ENCODE measurements around the gene SEMA4D. TPM values are rescaled to one million over a fixed set of nuclear protein-coding genes. Genes with fewer than 3 reads are reported as not detected.

SEMA4D gene
- total RNA-seq, 1 experiment from 2014 or later, result 8.0 TPM

DNA sequence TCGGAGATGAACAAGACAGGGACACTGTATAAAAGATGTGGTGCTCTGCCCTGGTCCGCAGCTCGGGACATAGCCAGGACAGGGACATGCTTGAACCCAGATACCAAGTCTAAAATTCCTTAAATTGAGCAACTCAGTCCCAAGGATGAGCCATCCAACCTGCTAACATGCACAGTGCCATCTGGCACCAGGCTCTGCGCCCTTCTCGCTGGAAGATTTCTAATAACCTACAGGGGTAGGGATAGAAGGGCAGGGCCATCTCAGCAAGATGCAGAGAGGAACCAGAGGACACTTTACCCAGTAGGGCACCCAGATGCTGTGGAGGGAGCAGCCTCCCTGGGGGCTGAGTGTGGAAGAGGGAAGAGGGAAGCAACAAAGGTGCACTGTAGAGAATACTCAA lies 60.1 kb downstream of the SEMA4D start:
- no peaks in the 10 kb centered on the region for H3K79me2 ChIP-seq (ENCODE audit: low read length)
- no peaks in the 10 kb centered on the region for H3K9me3 ChIP-seq (ENCODE audit: low read length)
- POLR2A ChIA-PET (ENCODE audit: unreplicated experiment), result no interaction called here
- intact Hi-C loops (cut with micrococcal nuclease), result loop anchor here (10.0 kb wide), 1 partner anchor 263 kb away; the partner anchor contains the start of gene SHC3
- H3K27me3 ChIP-seq (ENCODE audit: low read length), result no peaks in the 10 kb centered on the region
- H4K20me1 ChIP-seq (ENCODE audit: low read length), result no peaks in the 10 kb centered on the region
- ATAC-seq (no peak), DNase-seq (no peak)
- no peak overlapping the region for H3K9ac ChIP-seq (ENCODE audit: low read length)
- no peak overlapping the region for H3K27ac ChIP-seq (ENCODE audit: low read length)
- H3K4me2 ChIP-seq (ENCODE audit: low read length), result no peak overlapping the region
- no peaks in the 10 kb centered on the region for H3F3A ChIP-seq (ENCODE audit: low read length, unreplicated experiment)
- no peaks in the 10 kb centered on the region for H3K9me2 ChIP-seq (replicated peaks; ENCODE audit: low read length)
- TF ChIP-seq, protein P1, sequence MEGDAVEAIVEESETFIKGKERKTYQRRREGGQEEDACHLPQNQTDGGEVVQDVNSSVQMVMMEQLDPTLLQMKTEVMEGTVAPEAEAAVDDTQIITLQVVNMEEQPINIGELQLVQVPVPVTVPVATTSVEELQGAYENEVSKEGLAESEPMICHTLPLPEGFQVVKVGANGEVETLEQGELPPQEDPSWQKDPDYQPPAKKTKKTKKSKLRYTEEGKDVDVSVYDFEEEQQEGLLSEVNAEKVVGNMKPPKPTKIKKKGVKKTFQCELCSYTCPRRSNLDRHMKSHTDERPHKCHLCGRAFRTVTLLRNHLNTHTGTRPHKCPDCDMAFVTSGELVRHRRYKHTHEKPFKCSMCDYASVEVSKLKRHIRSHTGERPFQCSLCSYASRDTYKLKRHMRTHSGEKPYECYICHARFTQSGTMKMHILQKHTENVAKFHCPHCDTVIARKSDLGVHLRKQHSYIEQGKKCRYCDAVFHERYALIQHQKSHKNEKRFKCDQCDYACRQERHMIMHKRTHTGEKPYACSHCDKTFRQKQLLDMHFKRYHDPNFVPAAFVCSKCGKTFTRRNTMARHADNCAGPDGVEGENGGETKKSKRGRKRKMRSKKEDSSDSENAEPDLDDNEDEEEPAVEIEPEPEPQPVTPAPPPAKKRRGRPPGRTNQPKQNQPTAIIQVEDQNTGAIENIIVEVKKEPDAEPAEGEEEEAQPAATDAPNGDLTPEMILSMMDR (conservative IDR thresholded peaks at IDR 0.05; ENCODE audit: low read depth, low read length), result no peak
- TF ChIP-seq EZH2 (IDR thresholded peaks at IDR 0.05; ENCODE audit: low read length, unreplicated experiment), result no peak
- peaks cover 13% of the 10 kb centered on the region for H3K4me1 ChIP-seq (ENCODE audit: insufficient read depth, low read length)
- H3K36me3 ChIP-seq (ENCODE audit: low read depth, low read length), result no peaks in the 10 kb centered on the region
- H2AFZ ChIP-seq (ENCODE audit: low read length), result no peak overlapping the region
- CTCF ChIA-PET, result no interaction called here
- BruUV-seq (replicated peaks), result no TSS peak
- no peak overlapping the region for H3K4me3 ChIP-seq (ENCODE audit: low read length)

DNA sequence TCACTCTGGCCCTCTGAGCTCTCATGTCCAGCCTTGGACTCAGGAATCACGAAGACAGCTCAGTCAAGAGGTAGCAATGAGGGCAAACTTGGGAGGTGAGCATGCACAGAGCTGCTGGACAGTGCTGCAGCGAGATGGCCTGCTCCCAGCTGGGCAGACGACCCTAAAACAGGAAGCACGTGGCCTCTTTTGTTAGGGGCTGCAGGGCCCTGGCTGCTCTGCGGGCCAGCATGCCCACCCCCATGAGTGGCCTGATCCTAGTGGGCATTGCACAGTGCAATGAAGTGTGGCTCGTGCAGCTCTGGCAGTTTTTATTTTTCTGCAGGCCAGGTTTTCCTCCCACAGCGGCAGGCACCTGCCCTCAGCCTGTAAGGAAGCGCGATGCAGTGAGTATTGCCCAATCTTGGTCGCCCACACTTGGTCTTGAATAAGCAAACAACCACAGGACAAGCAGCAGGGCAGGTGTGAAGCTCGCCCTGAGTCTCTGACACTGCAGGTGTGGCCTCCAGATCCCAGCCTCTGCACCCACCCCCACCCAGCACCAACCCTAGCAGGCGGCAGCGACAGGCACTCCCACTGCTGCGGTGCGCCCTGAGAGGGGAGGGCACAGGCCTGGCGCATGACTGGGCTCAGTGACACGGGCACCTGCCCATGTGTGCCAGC lies 60.8 kb downstream of the SEMA4D start:
- TF ChIP-seq EZH2 (IDR thresholded peaks at IDR 0.05; ENCODE audit: low read length, unreplicated experiment), result no peak
- no peak for TF ChIP-seq EZH2phosphoT487 (IDR thresholded peaks at IDR 0.05; ENCODE audit: borderline replicate concordance, low read length)
- TF ChIP-seq, protein P1 (conservative IDR thresholded peaks at IDR 0.05; ENCODE audit: low read depth, low read length), result no peak
- CTCF ChIA-PET, result no interaction called here

DNA sequence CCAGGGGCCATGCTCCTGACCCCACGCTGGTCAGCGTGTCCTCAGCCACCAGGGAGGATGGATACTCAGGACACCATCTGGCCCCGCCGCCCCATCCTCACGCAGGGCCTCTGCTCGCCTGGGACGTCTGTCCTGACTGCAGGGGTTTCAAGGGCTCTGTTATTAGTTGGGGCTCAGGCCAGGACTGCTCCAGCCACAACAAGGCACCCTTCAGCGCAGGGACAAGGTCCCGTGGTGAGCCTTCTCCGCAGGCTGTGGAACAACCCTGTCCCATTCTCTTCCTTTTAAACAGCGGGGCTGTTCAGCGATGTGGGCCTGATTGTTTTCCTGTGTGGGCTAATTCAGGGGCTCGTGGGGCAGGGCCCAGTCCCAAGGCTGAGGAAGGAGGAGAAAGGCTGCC lies 61.6 kb downstream of the SEMA4D start:
- no peaks in the 10 kb centered on the region for H3K79me2 ChIP-seq (ENCODE audit: low read length)

More for the DNA sequence above, 60.8 kb downstream of the SEMA4D start:
- Histone ChIP-seq H3K9ac (ENCODE audit: low read length) (no peak overlapping the region), H3K9me2 (replicated peaks; ENCODE audit: low read length) (no peaks in the 10 kb centered on the region), H3K36me3 (ENCODE audit: low read depth, low read length) (no peaks in the 10 kb centered on the region), H3F3A (ENCODE audit: low read length, unreplicated experiment) (no peaks in the 10 kb centered on the region), H3K79me2 (ENCODE audit: low read length) (no peaks in the 10 kb centered on the region), H3K9me3 (ENCODE audit: low read length) (no peaks in the 10 kb centered on the region), H3K4me3 (ENCODE audit: low read length) (no peak overlapping the region), H3K4me2 (ENCODE audit: low read length) (no peak overlapping the region), H3K4me1 (ENCODE audit: insufficient read depth, low read length) (peaks cover 13% of the 10 kb centered on the region), H2AFZ (ENCODE audit: low read length) (no peak overlapping the region), H4K20me1 (ENCODE audit: low read length) (no peaks in the 10 kb centered on the region), H3K27ac (ENCODE audit: low read length) (no peak overlapping the region), H3K27me3 (ENCODE audit: low read length) (no peaks in the 10 kb centered on the region)
- intact Hi-C loops (cut with micrococcal nuclease), result loop anchor here (10.0 kb wide), 1 partner anchor 262 kb away; the partner anchor contains the start of gene SHC3
- DNase-seq, result no peak
- ATAC-seq, result no peak
- BruUV-seq (replicated peaks), result no TSS peak
- POLR2A ChIA-PET (ENCODE audit: unreplicated experiment), result no interaction called here

More for the DNA sequence above, 61.6 kb downstream of the SEMA4D start:
- H3K27ac ChIP-seq (ENCODE audit: low read length), result no peak overlapping the region
- no peaks in the 10 kb centered on the region for H3K27me3 ChIP-seq (ENCODE audit: low read length)
- H3F3A ChIP-seq (ENCODE audit: low read length, unreplicated experiment), result no peaks in the 10 kb centered on the region
- intact Hi-C loops (cut with micrococcal nuclease), result loop anchor here (10.0 kb wide), 1 partner anchor 262 kb away; the partner anchor contains the start of gene SHC3
- no peak for TF ChIP-seq EZH2phosphoT487 (IDR thresholded peaks at IDR 0.05; ENCODE audit: borderline replicate concordance, low read length)
- TF ChIP-seq EZH2 (IDR thresholded peaks at IDR 0.05; ENCODE audit: low read length, unreplicated experiment), result no peak
- TF ChIP-seq, protein P1 (conservative IDR thresholded peaks at IDR 0.05; ENCODE audit: low read depth, low read length), result no peak
- no peak overlapping the region for H3K4me2 ChIP-seq (ENCODE audit: low read length)
- no peaks in the 10 kb centered on the region for H3K9me2 ChIP-seq (replicated peaks; ENCODE audit: low read length)
- DNase-seq (no peak), ATAC-seq (no peak)
- no peak overlapping the region for H3K9ac ChIP-seq (ENCODE audit: low read length)
- no peaks in the 10 kb centered on the region for H3K9me3 ChIP-seq (ENCODE audit: low read length)
- no peak overlapping the region for H2AFZ ChIP-seq (ENCODE audit: low read length)
- ChIA-PET CTCF (no interaction called here), POLR2A (ENCODE audit: unreplicated experiment) (no interaction called here)
- H3K36me3 ChIP-seq (ENCODE audit: low read depth, low read length), result no peaks in the 10 kb centered on the region
- no peaks in the 10 kb centered on the region for H4K20me1 ChIP-seq (ENCODE audit: low read length)
- H3K4me1 ChIP-seq (ENCODE audit: insufficient read depth, low read length), result peaks cover 15% of the 10 kb centered on the region
- H3K4me3 ChIP-seq (ENCODE audit: low read length), result no peak overlapping the region
- BruUV-seq (replicated peaks), result no TSS peak
